ENCODE data around the gene ZPBP. TPM values are rescaled to one million over a fixed set of nuclear protein-coding genes. Genes with fewer than 3 reads are reported as not detected.
"Not testable (repeated sequence)": the region's sequence is repeated elsewhere in the genome, so short reads cannot be mapped to it uniquely, and the experiment has no call there.

Gene ZPBP
- total RNA-seq, 1 experiment from 2014 or later: not detected

DNA sequence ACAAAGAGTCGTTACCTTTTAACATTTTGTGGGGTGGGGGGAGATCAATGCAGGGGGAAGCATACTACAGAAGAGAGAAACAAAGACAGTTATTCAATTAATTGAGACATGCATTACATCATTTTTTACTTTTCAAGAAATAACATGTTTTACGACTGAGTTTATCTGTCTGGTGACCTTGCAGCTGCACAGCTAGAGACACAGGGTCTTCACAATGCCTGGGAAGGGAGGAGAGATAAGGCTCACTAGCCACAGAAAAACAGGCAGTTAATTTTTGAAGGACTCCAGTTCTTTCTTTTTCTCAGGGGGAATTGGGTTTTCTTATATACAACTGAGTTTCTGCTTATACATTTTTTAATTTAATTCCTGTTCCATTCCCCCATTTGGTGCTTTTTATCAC, 30.1 kb downstream of the ZPBP start:
- no peak overlapping the region for H3K4me3 ChIP-seq
- H3K36me3 ChIP-seq (ENCODE audit: low read depth): no peaks in the 10 kb centered on the region
- H3K27ac ChIP-seq: no peak overlapping the region
- ChIA-PET CTCF (no interaction called here), POLR2A (ENCODE audit: unreplicated experiment) (no interaction called here)
- peaks cover 14% of the 10 kb centered on the region; the same call in 1 of the 2 replicates for H3K27me3 ChIP-seq (ENCODE audit: insufficient read depth, low read depth)
- no peak overlapping the region for H3K4me2 ChIP-seq
- H4K20me1 ChIP-seq (ENCODE audit: insufficient read depth): no peaks in the 10 kb centered on the region
- no TSS peak for BruUV-seq (replicated peaks)
- no peaks in the 10 kb centered on the region for H3K9me3 ChIP-seq (ENCODE audit: insufficient read depth, low read depth)
- no peak for TF ChIP-seq CTCF (conservative IDR thresholded peaks at IDR 0.05)
- no peaks in the 10 kb centered on the region for H3F3A ChIP-seq (ENCODE audit: insufficient read depth, low read depth)
- no peaks in the 10 kb centered on the region for H3K9me2 ChIP-seq (ENCODE audit: insufficient read depth)
- no peak for DNase-seq
- no peak overlapping the region for H2AFZ ChIP-seq
- no peaks in the 10 kb centered on the region for H3K4me1 ChIP-seq (replicated peaks; ENCODE audit: insufficient read depth)
- no peaks in the 10 kb centered on the region for H3K79me2 ChIP-seq (ENCODE audit: low read depth)
- intact Hi-C loops (cut with micrococcal nuclease; ENCODE audit: unreplicated experiment): no loop called here

GRCh38 chr7:50056131-50056530, 36.9 kb downstream of the ZPBP start:
- Histone ChIP-seq H3K79me2 (ENCODE audit: low read depth) (no peaks in the 10 kb centered on the region), H2AFZ (no peak overlapping the region), H3K36me3 (ENCODE audit: low read depth) (no peaks in the 10 kb centered on the region), H3K27ac (no peak overlapping the region), H3K4me1 (replicated peaks; ENCODE audit: insufficient read depth) (no peaks in the 10 kb centered on the region), H4K20me1 (ENCODE audit: insufficient read depth) (no peaks in the 10 kb centered on the region), H3K27me3 (ENCODE audit: insufficient read depth, low read depth) (peaks cover 10% of the 10 kb centered on the region; the same call in 1 of the 2 replicates), H3K9me3 (ENCODE audit: insufficient read depth, low read depth) (no peaks in the 10 kb centered on the region), H3F3A (ENCODE audit: insufficient read depth, low read depth) (no peaks in the 10 kb centered on the region), H3K4me3 (no peak overlapping the region), H3K9me2 (ENCODE audit: insufficient read depth) (no peaks in the 10 kb centered on the region), H3K4me2 (no peak overlapping the region)
- BruUV-seq (replicated peaks): no TSS peak
- ChIA-PET POLR2A (ENCODE audit: unreplicated experiment) (no interaction called here), CTCF (no interaction called here)
- no peak for TF ChIP-seq EZH2 (IDR thresholded peaks at IDR 0.05; ENCODE audit: low read depth)
- no peak for TF ChIP-seq CTCF (conservative IDR thresholded peaks at IDR 0.05)
- intact Hi-C loops (cut with micrococcal nuclease; ENCODE audit: unreplicated experiment): no loop called here
- no peak for DNase-seq

GRCh38 chr7:50047716-50048115, 45.3 kb downstream of the ZPBP start:
- H3K27ac ChIP-seq: no peak overlapping the region
- no peaks in the 10 kb centered on the region; the same call in none of the 2 replicates for H3K9me3 ChIP-seq (ENCODE audit: insufficient read depth, low read depth)
- H3F3A ChIP-seq (ENCODE audit: insufficient read depth, low read depth): no peaks in the 10 kb centered on the region
- ChIA-PET POLR2A (ENCODE audit: unreplicated experiment) (no interaction called here), CTCF (no interaction called here)
- H3K4me3 ChIP-seq: no peak overlapping the region
- H2AFZ ChIP-seq: no peak overlapping the region
- DNase-seq: no peak
- no peaks in the 10 kb centered on the region for H3K79me2 ChIP-seq (ENCODE audit: low read depth)
- no peaks in the 10 kb centered on the region for H3K4me1 ChIP-seq (replicated peaks; ENCODE audit: insufficient read depth)
- no peaks in the 10 kb centered on the region for H3K9me2 ChIP-seq (ENCODE audit: insufficient read depth)
- H3K27me3 ChIP-seq (ENCODE audit: insufficient read depth, low read depth): no peaks in the 10 kb centered on the region
- H3K4me2 ChIP-seq: no peak overlapping the region
- intact Hi-C loops (cut with micrococcal nuclease; ENCODE audit: unreplicated experiment): no loop called here
- TF ChIP-seq EZH2 (IDR thresholded peaks at IDR 0.05; ENCODE audit: low read depth) (no peak), CTCF (conservative IDR thresholded peaks at IDR 0.05) (no peak)
- H3K36me3 ChIP-seq (ENCODE audit: low read depth): no peaks in the 10 kb centered on the region
- no peaks in the 10 kb centered on the region for H4K20me1 ChIP-seq (ENCODE audit: insufficient read depth)
- BruUV-seq (replicated peaks): no TSS peak

GRCh38 chr7:50041165-50041564, 51.9 kb downstream of the ZPBP start:
- H3F3A ChIP-seq (ENCODE audit: insufficient read depth, low read depth); H2AFZ ChIP-seq; POLR2A ChIA-PET (ENCODE audit: unreplicated experiment); H3K4me3 ChIP-seq; H4K20me1 ChIP-seq (ENCODE audit: insufficient read depth); H3K9me2 ChIP-seq (ENCODE audit: insufficient read depth); H3K9me3 ChIP-seq (ENCODE audit: insufficient read depth, low read depth); BruUV-seq (replicated peaks); H3K27me3 ChIP-seq (ENCODE audit: insufficient read depth, low read depth); H3K27ac ChIP-seq; H3K4me2 ChIP-seq; H3K79me2 ChIP-seq (ENCODE audit: low read depth); H3K4me1 ChIP-seq (replicated peaks; ENCODE audit: insufficient read depth); H3K36me3 ChIP-seq (ENCODE audit: low read depth); DNase-seq; CTCF ChIA-PET; intact Hi-C loops (cut with micrococcal nuclease; ENCODE audit: unreplicated experiment): not testable (repeated sequence)

Measured in PC-9 (cell line).